Measurements from ENCODE around the gene C10orf67. TPM values are rescaled to one million over a fixed set of nuclear protein-coding genes. Genes with fewer than 3 reads are reported as not detected.
"Not testable (repeated sequence)": the region's sequence is repeated elsewhere in the genome, so short reads cannot be mapped to it uniquely, and the experiment has no call there.

The C10orf67 gene
- total RNA-seq, 1 donor from 2014 or later, result not detected

GRCh38 chr10:23253780-23254179, 90.8 kb downstream of the C10orf67 start:
- TF ChIP-seq POLR2AphosphoS5 (IDR thresholded peaks at IDR 0.05; ENCODE audit: insufficient read depth in 1 of 2, low read depth in 1 of 2), result no peak
- no peak for TF ChIP-seq POLR2A (IDR thresholded peaks at IDR 0.05)
- no peak for TF ChIP-seq CTCF (IDR thresholded peaks at IDR 0.05)
- Histone ChIP-seq H3K27ac (no peak overlapping the region), H3K9me3 (no peaks in the 10 kb centered on the region), H3K36me3 (no peaks in the 10 kb centered on the region), H3K27me3 (no peaks in the 10 kb centered on the region), H3K4me1 (no peaks in the 10 kb centered on the region), H3K4me3 (no peak overlapping the region)
- DNase-seq (ENCODE audit: extremely low spot score in 2 of 2), result no peak
- intact Hi-C loops (cut with DNase I), result no loop called here

- H3K36me3 ChIP-seq; H3K4me3 ChIP-seq; intact Hi-C loops (cut with DNase I); H3K4me1 ChIP-seq; H3K9me3 ChIP-seq; DNase-seq (ENCODE audit: extremely low spot score in 2 of 2); H3K27me3 ChIP-seq; H3K27ac ChIP-seq: not testable (repeated sequence)
These were observed 91.7 kb downstream of the C10orf67 start for GRCh38 chr10:23252859-23253258.

- H3K9me3 ChIP-seq; H3K36me3 ChIP-seq; H3K27ac ChIP-seq; H3K4me1 ChIP-seq; intact Hi-C loops (cut with DNase I); DNase-seq (ENCODE audit: extremely low spot score in 2 of 2); H3K27me3 ChIP-seq; H3K4me3 ChIP-seq: not testable (repeated sequence)
These were observed 102.8 kb downstream of the C10orf67 start for GRCh38 chr10:23241779-23242178.

- Histone ChIP-seq H3K4me3 (no peak overlapping the region), H3K4me1 (no peaks in the 10 kb centered on the region), H3K36me3 (no peaks in the 10 kb centered on the region), H3K27me3 (no peaks in the 10 kb centered on the region), H3K27ac (no peak overlapping the region), H3K9me3 (no peaks in the 10 kb centered on the region)
- TF ChIP-seq POLR2A (IDR thresholded peaks at IDR 0.05), result no peak
- no peak for TF ChIP-seq CTCF (IDR thresholded peaks at IDR 0.05)
- TF ChIP-seq POLR2AphosphoS5 (IDR thresholded peaks at IDR 0.05; ENCODE audit: insufficient read depth in 1 of 2, low read depth in 1 of 2), result no peak
- intact Hi-C loops (cut with DNase I), result no loop called here
- no peak for DNase-seq (ENCODE audit: extremely low spot score in 2 of 2)
These were observed 106.6 kb downstream of the C10orf67 start for GRCh38 chr10:23238015-23238414.

- intact Hi-C loops (cut with DNase I), result no loop called here
- Histone ChIP-seq H3K9me3 (no peaks in the 10 kb centered on the region), H3K27ac (no peak overlapping the region), H3K27me3 (no peaks in the 10 kb centered on the region), H3K36me3 (no peaks in the 10 kb centered on the region), H3K4me3 (no peak overlapping the region), H3K4me1 (no peaks in the 10 kb centered on the region)
- no peak for DNase-seq (ENCODE audit: extremely low spot score in 2 of 2)
- TF ChIP-seq CTCF (IDR thresholded peaks at IDR 0.05), result no peak
- TF ChIP-seq POLR2A (IDR thresholded peaks at IDR 0.05), result no peak
- TF ChIP-seq POLR2AphosphoS5 (IDR thresholded peaks at IDR 0.05; ENCODE audit: insufficient read depth in 1 of 2, low read depth in 1 of 2), result no peak
These were observed 114.0 kb downstream of the C10orf67 start for GRCh38 chr10:23230582-23230981.

GRCh38 chr10:23217471-23217870, 127.1 kb downstream of the C10orf67 start:
- Histone ChIP-seq H3K4me3 (no peak overlapping the region), H3K27ac (no peak overlapping the region), H3K9me3 (no peaks in the 10 kb centered on the region), H3K36me3 (no peaks in the 10 kb centered on the region), H3K4me1 (no peaks in the 10 kb centered on the region), H3K27me3 (no peaks in the 10 kb centered on the region)
- TF ChIP-seq POLR2AphosphoS5 (IDR thresholded peaks at IDR 0.05; ENCODE audit: insufficient read depth in 1 of 2, low read depth in 1 of 2), result no peak
- TF ChIP-seq CTCF (IDR thresholded peaks at IDR 0.05), result no peak
- TF ChIP-seq POLR2A (IDR thresholded peaks at IDR 0.05), result no peak
- no peak for DNase-seq (ENCODE audit: extremely low spot score in 2 of 2)
- intact Hi-C loops (cut with DNase I), result no loop called here
